Measurements from ENCODE around the gene CCDC196.
"Not testable (repeated sequence)": the region's sequence is repeated elsewhere in the genome, so short reads cannot be mapped to it uniquely, and the experiment has no call there.

CCDC196 gene

GRCh38 chr14:66496188-66496807 lies 10.1 kb downstream of the CCDC196 start:
- TF ChIP-seq, protein P1, sequence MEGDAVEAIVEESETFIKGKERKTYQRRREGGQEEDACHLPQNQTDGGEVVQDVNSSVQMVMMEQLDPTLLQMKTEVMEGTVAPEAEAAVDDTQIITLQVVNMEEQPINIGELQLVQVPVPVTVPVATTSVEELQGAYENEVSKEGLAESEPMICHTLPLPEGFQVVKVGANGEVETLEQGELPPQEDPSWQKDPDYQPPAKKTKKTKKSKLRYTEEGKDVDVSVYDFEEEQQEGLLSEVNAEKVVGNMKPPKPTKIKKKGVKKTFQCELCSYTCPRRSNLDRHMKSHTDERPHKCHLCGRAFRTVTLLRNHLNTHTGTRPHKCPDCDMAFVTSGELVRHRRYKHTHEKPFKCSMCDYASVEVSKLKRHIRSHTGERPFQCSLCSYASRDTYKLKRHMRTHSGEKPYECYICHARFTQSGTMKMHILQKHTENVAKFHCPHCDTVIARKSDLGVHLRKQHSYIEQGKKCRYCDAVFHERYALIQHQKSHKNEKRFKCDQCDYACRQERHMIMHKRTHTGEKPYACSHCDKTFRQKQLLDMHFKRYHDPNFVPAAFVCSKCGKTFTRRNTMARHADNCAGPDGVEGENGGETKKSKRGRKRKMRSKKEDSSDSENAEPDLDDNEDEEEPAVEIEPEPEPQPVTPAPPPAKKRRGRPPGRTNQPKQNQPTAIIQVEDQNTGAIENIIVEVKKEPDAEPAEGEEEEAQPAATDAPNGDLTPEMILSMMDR (IDR thresholded peaks at IDR 0.05; ENCODE audit: low read depth, low read length): no peak
- Histone ChIP-seq H3K27me3 (ENCODE audit: insufficient read depth, low read depth, severe bottlenecking) (no peaks in the 10 kb centered on the region), H3K4me3 (ENCODE audit: low read depth, low read length) (no peak overlapping the region), H3K27ac (no peak overlapping the region), H3K36me3 (no peaks in the 10 kb centered on the region), H3K9me3 (ENCODE audit: severe bottlenecking) (no peaks in the 10 kb centered on the region)
- no peak for DNase-seq

- Histone ChIP-seq H3K36me3 (no peaks in the 10 kb centered on the region), H3K27me3 (ENCODE audit: insufficient read depth, low read depth, severe bottlenecking) (no peaks in the 10 kb centered on the region), H3K4me3 (ENCODE audit: low read depth, low read length) (no peak overlapping the region), H3K27ac (no peak overlapping the region), H3K9me3 (ENCODE audit: severe bottlenecking) (no peaks in the 10 kb centered on the region)
- no peak for DNase-seq
- TF ChIP-seq, protein P1 (IDR thresholded peaks at IDR 0.05; ENCODE audit: low read depth, low read length): no peak
These were observed 10.7 kb downstream of the CCDC196 start for GRCh38 chr14:66496911-66497310.

DNA sequence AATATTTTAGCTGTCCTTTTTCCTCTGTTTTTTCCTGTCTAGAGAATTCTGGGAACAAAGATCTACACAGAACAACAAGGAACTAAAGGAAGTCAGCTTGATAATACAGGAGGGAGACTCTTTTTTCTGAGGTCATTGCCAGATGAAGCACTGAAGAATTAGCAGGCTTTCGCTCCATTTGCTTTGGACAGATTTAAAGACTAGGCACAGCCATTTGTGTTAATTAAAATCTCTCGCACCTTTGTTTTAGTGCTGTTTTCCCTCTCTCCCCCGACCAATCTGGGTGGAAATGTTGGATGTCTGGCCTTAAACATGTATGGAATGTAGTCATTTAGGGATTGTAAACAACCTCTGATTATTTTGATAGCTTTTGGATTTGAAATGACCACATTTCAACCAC lies 12.1 kb downstream of the CCDC196 start:
- no peaks in the 10 kb centered on the region for H3K36me3 ChIP-seq
- no peak overlapping the region for H3K4me3 ChIP-seq (ENCODE audit: low read depth, low read length)
- no peaks in the 10 kb centered on the region for H3K9me3 ChIP-seq (ENCODE audit: severe bottlenecking)
- no peak overlapping the region for H3K27ac ChIP-seq
- H3K27me3 ChIP-seq (ENCODE audit: insufficient read depth, low read depth, severe bottlenecking): no peaks in the 10 kb centered on the region
- no peak for DNase-seq
- TF ChIP-seq, protein P1 (IDR thresholded peaks at IDR 0.05; ENCODE audit: low read depth, low read length): no peak

DNA sequence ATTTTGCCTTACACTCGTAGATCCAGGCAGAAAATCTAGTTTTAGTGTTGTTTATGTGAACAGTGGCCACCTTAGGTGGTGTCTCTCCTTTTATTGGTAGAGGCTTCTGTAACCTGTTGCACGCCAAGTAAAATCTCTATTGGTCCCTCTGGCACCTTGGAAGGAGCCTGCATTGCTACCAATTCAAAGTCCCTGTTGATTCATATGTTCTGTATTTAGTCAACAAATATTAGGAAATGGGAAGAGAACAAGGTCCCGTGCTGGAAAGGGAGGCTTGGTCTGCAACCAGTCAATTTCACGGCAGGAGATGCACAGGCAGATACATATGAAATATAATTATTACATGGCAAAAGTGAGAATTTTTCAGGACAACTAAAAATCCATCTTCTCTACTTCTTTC lies 15.4 kb downstream of the CCDC196 start:
- no peak for DNase-seq
- Histone ChIP-seq H3K27me3 (ENCODE audit: insufficient read depth, low read depth, severe bottlenecking) (no peaks in the 10 kb centered on the region), H3K9me3 (ENCODE audit: severe bottlenecking) (no peaks in the 10 kb centered on the region), H3K27ac (no peak overlapping the region), H3K36me3 (no peaks in the 10 kb centered on the region), H3K4me3 (ENCODE audit: low read depth, low read length) (no peak overlapping the region)
- TF ChIP-seq, protein P1 (IDR thresholded peaks at IDR 0.05; ENCODE audit: low read depth, low read length): no peak

DNA sequence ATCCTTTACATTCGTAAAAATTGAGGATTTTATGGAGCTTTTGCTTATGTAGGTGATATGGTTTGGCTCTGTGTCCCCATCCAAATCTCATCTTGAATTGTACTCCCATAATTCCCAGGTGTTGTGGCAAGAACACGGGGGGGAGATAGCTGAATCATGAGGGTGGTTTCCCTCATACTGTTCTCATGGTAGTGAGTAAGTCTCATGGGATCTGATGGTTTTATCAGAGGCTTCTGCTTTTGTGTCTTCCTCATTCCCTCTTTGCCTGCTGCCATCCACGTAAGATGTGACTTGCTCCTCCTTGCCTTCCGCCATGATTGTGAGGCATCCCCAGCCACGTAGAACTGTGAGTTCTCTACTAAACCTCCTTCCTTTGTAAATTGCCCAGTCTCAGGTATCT lies 16.7 kb downstream of the CCDC196 start:
- H3K36me3 ChIP-seq; H3K27me3 ChIP-seq (ENCODE audit: insufficient read depth, low read depth, severe bottlenecking); H3K4me3 ChIP-seq (ENCODE audit: low read depth, low read length); H3K9me3 ChIP-seq (ENCODE audit: severe bottlenecking); DNase-seq; H3K27ac ChIP-seq: not testable (repeated sequence)

- no peak overlapping the region for H3K4me3 ChIP-seq (ENCODE audit: low read depth, low read length)
- no peaks in the 10 kb centered on the region for H3K9me3 ChIP-seq (ENCODE audit: severe bottlenecking)
- no peak for DNase-seq
- H3K27ac ChIP-seq: no peak overlapping the region
- H3K27me3 ChIP-seq (ENCODE audit: insufficient read depth, low read depth, severe bottlenecking): no peaks in the 10 kb centered on the region
- TF ChIP-seq, protein P1 (IDR thresholded peaks at IDR 0.05; ENCODE audit: low read depth, low read length): no peak
- peaks cover 2% of the 10 kb centered on the region; the same call in 1 of the 2 replicates for H3K36me3 ChIP-seq
These were observed 17.4 kb downstream of the CCDC196 start for GRCh38 chr14:66503532-66503931.
